OCI-LY1 (cell line): ENCODE measurements around the gene MACROD2.

Experiments
- H2AFZ ChIP-seq: fragments of 200-600 bp; sonication (generic), shearing (Covaris generic); 2 replicates; pipeline ENCODE4 v1.6.0; 2014; ENCODE audit warnings: antibody characterized with exemption, mild to moderate bottlenecking, low read length
- H3F3A ChIP-seq: fragments of 200-600 bp; sonication (generic), shearing (Covaris generic); 2 replicates; pipeline ENCODE4 v1.6.0; 2014; ENCODE audit warnings: mild to moderate bottlenecking, antibody characterized with exemption, low read length, moderate library complexity; ENCODE audit not compliant: insufficient read depth
- H3K27ac ChIP-seq: fragments of 200-600 bp; sonication (generic); 2 replicates; pipeline ENCODE4 v1.5.1; 2014; ENCODE audit warnings: low read length, mixed run types, mild to moderate bottlenecking, low read depth; ENCODE audit not compliant: poor library complexity, severe bottlenecking
- H3K27me3 ChIP-seq: fragments of 200-600 bp; sonication (generic); 2 replicates; pipeline ENCODE4 v1.6.0; 2014; ENCODE audit warnings: antibody characterized with exemption, mild to moderate bottlenecking, low read length, moderate library complexity; ENCODE audit not compliant: insufficient read depth
- H3K36me3 ChIP-seq: fragments of 200-600 bp; sonication (generic); 2 replicates; pipeline ENCODE4 v1.6.1; 2014; ENCODE audit warnings: mild to moderate bottlenecking, antibody characterized with exemption, low read length, moderate library complexity, mixed read lengths; ENCODE audit not compliant: insufficient read depth
- H3K4me1 ChIP-seq: fragments of 200-600 bp; sonication (generic); 2 replicates; pipeline ENCODE4 v1.5.1; 2014; ENCODE audit warnings: mild to moderate bottlenecking, low read length, moderate library complexity; ENCODE audit not compliant: insufficient read depth, severe bottlenecking
- H3K4me2 ChIP-seq: fragments of 200-600 bp; sonication (generic), shearing (Covaris generic); 2 replicates; pipeline ENCODE4 v1.6.1; 2014; ENCODE audit warnings: low read length
- H3K4me3 ChIP-seq: fragments of 200-600 bp; sonication (generic); 2 replicates; pipeline ENCODE4 v1.5.1; 2014; ENCODE audit warnings: low read length, low read depth, mild to moderate bottlenecking, mixed read lengths; ENCODE audit not compliant: poor library complexity, severe bottlenecking
- H3K79me2 ChIP-seq: fragments of 200-600 bp; shearing (Covaris generic); 2 replicates; pipeline ENCODE4 v1.6.1; 2016; ENCODE audit warnings: mixed run types, low read length, mixed read lengths; ENCODE audit not compliant: insufficient read depth
- H3K9ac ChIP-seq: fragments of 200-600 bp; sonication (generic), shearing (Covaris generic); 2 replicates; pipeline ENCODE4 v1.6.1; 2014; ENCODE audit warnings: mild to moderate bottlenecking, low read length, mixed read lengths
- H3K9me2 ChIP-seq: fragments of 200-600 bp; sonication (generic), shearing (Covaris generic); 2 replicates; pipeline ENCODE4 v1.6.1; 2014; ENCODE audit warnings: low read depth, mild to moderate bottlenecking, low read length, mixed read lengths
- H3K9me3 ChIP-seq: fragments of 200-600 bp; shearing (Covaris generic); 2 replicates; pipeline ENCODE4 v1.6.1; 2014; ENCODE audit warnings: low read length, mixed read lengths
- H4K20me1 ChIP-seq: fragments of 200-600 bp; sonication (generic), shearing (Covaris generic); 2 replicates; pipeline ENCODE4 v1.6.0; 2016; ENCODE audit warnings: mild to moderate bottlenecking, low read length; ENCODE audit not compliant: insufficient read depth
- CTCF ChIP-seq: fragments of 200-600 bp; sonication (generic), shearing (Covaris generic); IDR thresholded peaks from 2 replicates; pipeline ENCODE4 v1.5.1; 2017; ENCODE audit warnings: mild to moderate bottlenecking, antibody characterized with exemption, low read length, moderate library complexity, mixed read lengths
- EZH2 ChIP-seq: fragments of 200-600 bp; sonication (generic), shearing (Covaris generic); IDR thresholded peaks from 2 replicates; pipeline ENCODE4 v1.8.0; 2017; ENCODE audit warnings: borderline replicate concordance, mixed run types, mild to moderate bottlenecking, antibody characterized with exemption, low read length, moderate library complexity, mixed read lengths

The MACROD2 gene

GRCh38 chr20:15075586-15075985, 1080.3 kb downstream of the MACROD2 start:
- no peaks in the 10 kb centered on the region for H3K36me3 ChIP-seq
- no peak overlapping the region for H3K9ac ChIP-seq
- no peak overlapping the region for H3K27ac ChIP-seq
- H3K79me2 ChIP-seq, result no peaks in the 10 kb centered on the region
- no peak overlapping the region for H3K4me2 ChIP-seq
- no peaks in the 10 kb centered on the region for H3K9me2 ChIP-seq
- H3F3A ChIP-seq, result no peaks in the 10 kb centered on the region
- H3K4me1 ChIP-seq, result no peaks in the 10 kb centered on the region
- H3K27me3 ChIP-seq, result no peaks in the 10 kb centered on the region
- no peak overlapping the region for H3K4me3 ChIP-seq
- H2AFZ ChIP-seq, result no peak overlapping the region
- no peaks in the 10 kb centered on the region for H3K9me3 ChIP-seq
- H4K20me1 ChIP-seq, result no peaks in the 10 kb centered on the region
- no peak for TF ChIP-seq CTCF

GRCh38 chr20:15076785-15077184, 1081.5 kb downstream of the MACROD2 start:
- Histone ChIP-seq H3K9me3 (no peaks in the 10 kb centered on the region), H3K79me2 (no peaks in the 10 kb centered on the region), H2AFZ (no peak overlapping the region), H3K4me1 (no peaks in the 10 kb centered on the region), H3F3A (no peaks in the 10 kb centered on the region), H4K20me1 (no peaks in the 10 kb centered on the region), H3K4me2 (no peak overlapping the region), H3K27me3 (no peaks in the 10 kb centered on the region), H3K27ac (no peak overlapping the region), H3K9me2 (no peaks in the 10 kb centered on the region), H3K36me3 (no peaks in the 10 kb centered on the region), H3K9ac (no peak overlapping the region), H3K4me3 (no peak overlapping the region)
- TF ChIP-seq CTCF, result no peak
- TF ChIP-seq EZH2, result no peak

- H3K4me1 ChIP-seq, result no peaks in the 10 kb centered on the region
- H3K27ac ChIP-seq, result no peak overlapping the region
- H3K4me2 ChIP-seq, result no peak overlapping the region
- no peaks in the 10 kb centered on the region for H3K27me3 ChIP-seq
- H2AFZ ChIP-seq, result no peak overlapping the region
- no peaks in the 10 kb centered on the region for H3F3A ChIP-seq
- H3K9ac ChIP-seq, result no peak overlapping the region
- H3K4me3 ChIP-seq, result no peak overlapping the region
- H3K9me2 ChIP-seq, result no peaks in the 10 kb centered on the region
- no peaks in the 10 kb centered on the region for H3K36me3 ChIP-seq
- TF ChIP-seq CTCF, result no peak
- TF ChIP-seq EZH2, result no peak
- no peaks in the 10 kb centered on the region for H4K20me1 ChIP-seq
- H3K9me3 ChIP-seq, result no peaks in the 10 kb centered on the region
- H3K79me2 ChIP-seq, result no peaks in the 10 kb centered on the region
Measured at GRCh38 chr20:15077733-15078250, 1082.5 kb downstream of the MACROD2 start.
